Tibial artery (tissue), 4 donors: Measurements from ENCODE around the gene RND3.

ENCODE experiments used
- DNase-seq, 2 donors: peaks; one replicate each; pipeline ENCODE4 v3.0.0-alpha.2; 2019
- H3K27ac ChIP-seq, 2 donors: fragments of 200-600 bp; sonication (generic) in 1 of 2; 1 replicate in 1 of 2; 2 replicates in 1 of 2; pipeline ENCODE4 v1.5.1; 2018 to 2019; ENCODE audit warnings: mild to moderate bottlenecking in 1 of 2
- H3K27me3 ChIP-seq, 2 donors: fragments of 200-600 bp; sonication (generic) in 1 of 2; one replicate each; pipeline versions ENCODE4 v1.5.1 to v1.6.0; 2016 to 2019
- H3K36me3 ChIP-seq, 3 donors: fragments of 200-600 bp; sonication (generic) in 2 of 3; one replicate each; pipeline ENCODE4 v1.5.1; 2016 to 2019; ENCODE audit warnings: mild to moderate bottlenecking in 2 of 3
- H3K4me1 ChIP-seq, 4 donors: fragments of 200-600 bp; sonication (generic) in 2 of 4; 1 replicate in 3 of 4; 2 replicates in 1 of 4; pipeline ENCODE4 v1.5.1; 2016 to 2019
- H3K4me3 ChIP-seq, 2 donors: fragments of 200-600 bp; sonication (generic) in 1 of 2; 1 replicate in 1 of 2; 2 replicates in 1 of 2; pipeline ENCODE4 v1.5.1; 2018 to 2019; ENCODE audit warnings: mild to moderate bottlenecking in 2 of 2
- H3K9me3 ChIP-seq, 3 donors: fragments of 200-600 bp; sonication (generic) in 1 of 3; one replicate each; pipeline ENCODE4 v1.5.1; 2016 to 2019
- CTCF ChIP-seq, 2 experiments: fragments of 200-600 bp in 1 of 2; fragments of 450-650 bp in 1 of 2; IDR thresholded peaks; one replicate each; pipeline ENCODE4 v1.5.1; 2017 to 2019; ENCODE audit warnings: antibody characterized with exemption in 2 of 2, mild to moderate bottlenecking in 1 of 2, moderate library complexity in 1 of 2
- intact Hi-C: fragments of 100-400 bp; cut with DNase I; formaldehyde crosslinking; loops from one replicate; pipeline ENCODE4 v1.15.0; 2023; ENCODE audit warnings: low total_unique reads

The RND3 gene

GRCh38 chr2:150464270-150464669 lies 23.2 kb downstream of the RND3 start:
- Histone ChIP-seq H3K9me3 (no peaks in the 10 kb centered on the region), H3K27me3 (no peaks in the 10 kb centered on the region), H3K4me1 (peaks cover 0 to 42% (median 16%) of the 10 kb centered on the region in 4 donors), H3K27ac (no peak overlapping the region), H3K4me3 (no peak overlapping the region), H3K36me3 (peaks cover 3 to 12% (median 10%) of the 10 kb centered on the region in 3 donors)
- no peak for DNase-seq
- TF ChIP-seq CTCF (IDR thresholded peaks at IDR 0.05) = no peak
- intact Hi-C loops = loop anchor here (10.0 kb wide), 1 partner anchor 189 kb away; no protein-coding TSS in a partner anchor

- H3K4me1 ChIP-seq = peaks cover 0 to 28% (median 15%) of the 10 kb centered on the region in 4 donors
- no peak overlapping the region for H3K27ac ChIP-seq
- no peaks in the 10 kb centered on the region for H3K27me3 ChIP-seq
- H3K9me3 ChIP-seq = no peaks in the 10 kb centered on the region
- intact Hi-C loops = loop anchor here (10.0 kb wide), 1 partner anchor 188 kb away; no protein-coding TSS in a partner anchor
- no peak for TF ChIP-seq CTCF (IDR thresholded peaks at IDR 0.05)
- H3K36me3 ChIP-seq = no peaks in the 10 kb centered on the region
- no peak for DNase-seq
- H3K4me3 ChIP-seq = no peak overlapping the region
These were observed 24.7 kb downstream of the RND3 start for GRCh38 chr2:150462770-150463169.

- TF ChIP-seq CTCF (IDR thresholded peaks at IDR 0.05) = no peak
- no peaks in the 10 kb centered on the region for H3K4me1 ChIP-seq
- no peak for DNase-seq
- intact Hi-C loops = no loop called here
- no peaks in the 10 kb centered on the region for H3K27me3 ChIP-seq
- no peaks in the 10 kb centered on the region for H3K9me3 ChIP-seq
- no peaks in the 10 kb centered on the region for H3K36me3 ChIP-seq
- no peak overlapping the region for H3K27ac ChIP-seq
- no peak overlapping the region for H3K4me3 ChIP-seq
These were observed 28.2 kb downstream of the RND3 start for GRCh38 chr2:150459281-150459680.

GRCh38 chr2:150450765-150451164 lies 36.7 kb downstream of the RND3 start:
- Histone ChIP-seq H3K9me3 (no peaks in the 10 kb centered on the region), H3K4me3 (no peak overlapping the region), H3K27ac (no peak overlapping the region), H3K4me1 (no peaks in the 10 kb centered on the region), H3K27me3 (no peaks in the 10 kb centered on the region), H3K36me3 (no peaks in the 10 kb centered on the region)
- no peak for TF ChIP-seq CTCF (IDR thresholded peaks at IDR 0.05)
- no peak for DNase-seq
- intact Hi-C loops = no loop called here

- H3K4me3 ChIP-seq = no peak overlapping the region
These were observed 37.6 kb downstream of the RND3 start for GRCh38 chr2:150449856-150450255.

More at GRCh38 chr2:150449856-150450255, 37.6 kb downstream of the RND3 start:
- no peak for TF ChIP-seq CTCF (IDR thresholded peaks at IDR 0.05)
- no peak for DNase-seq
- no peaks in the 10 kb centered on the region for H3K27me3 ChIP-seq
- H3K9me3 ChIP-seq = no peaks in the 10 kb centered on the region
- no peak overlapping the region for H3K27ac ChIP-seq
- H3K36me3 ChIP-seq = no peaks in the 10 kb centered on the region
- no peaks in the 10 kb centered on the region for H3K4me1 ChIP-seq
- intact Hi-C loops = no loop called here
